Stomach (tissue), 19 donors: Measurements from ENCODE around the gene OR4M2. TPM values are rescaled to one million over a fixed set of nuclear protein-coding genes. Genes with fewer than 3 reads are reported as not detected.
"Not testable (repeated sequence)": the region's sequence is repeated elsewhere in the genome, so short reads cannot be mapped to it uniquely, and the experiment has no call there.

Experiments
- DNase-seq, 2 donors: peaks; one replicate each; pipeline versions ENCODE4 v3.0.0 to v3.0.0-alpha.2; 2013 to 2019
- H3K27ac ChIP-seq, 5 donors: fragments of 200-600 bp in 4 of 5; sonication (generic) in 4 of 5; one replicate each; pipeline ENCODE4 v1.5.1; 2013 to 2019; ENCODE audit warnings: mild to moderate bottlenecking in 1 of 5, moderate library complexity in 1 of 5
- H3K27me3 ChIP-seq, 3 donors: fragments of 200-600 bp; sonication (generic); one replicate each; pipeline ENCODE4 v1.5.1; 2017 to 2019; ENCODE audit warnings: mixed run types in 1 of 3
- H3K36me3 ChIP-seq, 4 donors: fragments of 200-600 bp; sonication (generic); 1 replicate in 3 of 4; 2 replicates in 1 of 4; pipeline ENCODE4 v1.5.1; 2016 to 2019
- H3K4me1 ChIP-seq, 4 donors: fragments of 200-600 bp; sonication (generic); one replicate each; pipeline ENCODE4 v1.5.1; 2016 to 2019
- H3K4me3 ChIP-seq, 4 donors: fragments of 200-600 bp; sonication (generic) in 3 of 4; one replicate each; pipeline ENCODE4 v1.5.1; 2016 to 2019; ENCODE audit warnings: mild to moderate bottlenecking in 1 of 4
- H3K9me3 ChIP-seq, 4 donors: fragments of 200-600 bp; sonication (generic); one replicate each; pipeline ENCODE4 v1.5.1; 2016 to 2019
- WGBS, 5 donors: extraction: QIAGEN DNeasy Blood & Tissue Kit in 3 of 5; methylation state at CpG; one replicate each; pipeline versions ENCODE4 v1.1.5 to v1.1.7; 2013 to 2018; 5-methylcytosine and 5-hydroxymethylcytosine counted together
- intact Hi-C: fragments of 100-400 bp; cut with DNase I; formaldehyde crosslinking; loops from one replicate; pipeline ENCODE4 v1.15.1; 2023; ENCODE audit warnings: low total_unique reads
- long read RNA-seq, 10 donors: transcript quantifications; one replicate each; lab custom pipeline, GENCODE V29; 2026
- polyA plus RNA-seq, 3 donors: library from polyadenylated mRNA; stranded (reverse); fragments of 200-250 nt; gene quantifications; one replicate each; pipeline ENCODE4 v1.2.3, GENCODE V29; 2013
- total RNA-seq, 5 donors: library from RNA; depleted of rRNA; stranded (reverse); fragments of >200 nt; gene quantifications; one replicate each; pipeline versions ENCODE4 v1.1.0 to v1.2.3, GENCODE V29; 2014 to 2016
- donor health status: healthy with polysubstance abuse.
- donor health status: Bipolar disorder and iron deficiency.
- donor health status: healthy.

OR4M2 gene
- total RNA-seq, result not detected
- not detected for polyA plus RNA-seq
- long read RNA-seq, donor 1, result 0 reads
- long read RNA-seq, donor 2, result 0 reads
- long read RNA-seq, donor 3, result 0 reads
- long read RNA-seq, donor 4, result 0 reads
- long read RNA-seq, donor 5, result 0 reads
- long read RNA-seq, donor 6, result 0 reads
- long read RNA-seq, donor 7, result 0 reads
- long read RNA-seq, donor 8, result 0 reads
- long read RNA-seq, donor 9, result 0 reads
- long read RNA-seq, donor 10, result 0 reads

GRCh38 chr15:22080227-22080626 lies at the start of gene OR4M2:
TSS of gene OR4M2 (plus strand) at chr15:22080527. CDS start at chr15:22080625, 98 bp downstream.
- H3K27ac ChIP-seq, intact Hi-C loops, H3K9me3 ChIP-seq, H3K36me3 ChIP-seq, H3K4me1 ChIP-seq, H3K27me3 ChIP-seq, H3K4me3 ChIP-seq, DNase-seq: not testable (repeated sequence)
- no CpG with 5 or more reads among the region's 2 CpGs for WGBS, 5 donors

GRCh38 chr15:22069267-22069666 lies 11.1 kb upstream of the OR4M2 start:
- DNase-seq, H3K4me1 ChIP-seq, H3K9me3 ChIP-seq, H3K36me3 ChIP-seq, H3K4me3 ChIP-seq, intact Hi-C loops, H3K27ac ChIP-seq, H3K27me3 ChIP-seq: not testable (repeated sequence)

GRCh38 chr15:22081386-22081785 lies 1.1 kb downstream of the OR4M2 start:
- H3K4me1 ChIP-seq, H3K27ac ChIP-seq, DNase-seq, H3K36me3 ChIP-seq, H3K4me3 ChIP-seq, intact Hi-C loops, H3K27me3 ChIP-seq, H3K9me3 ChIP-seq: not testable (repeated sequence)
- WGBS, 5 donors, result no CpG with 5 or more reads among the region's 3 CpGs

GRCh38 chr15:22098616-22099253 lies 18.4 kb downstream of the OR4M2 start:
- intact Hi-C loops, H3K4me3 ChIP-seq, H3K27me3 ChIP-seq, H3K27ac ChIP-seq, H3K36me3 ChIP-seq, H3K4me1 ChIP-seq, H3K9me3 ChIP-seq, DNase-seq: not testable (repeated sequence)
- 60 to 64% methylated on average over 1 to 3 of the region's 16 CpGs; no CpG with 5 or more reads in 3 of the 5 donors for WGBS, 5 donors

GRCh38 chr15:22099289-22099891 lies 19.1 kb downstream of the OR4M2 start:
- H3K4me1 ChIP-seq, H3K9me3 ChIP-seq, DNase-seq, H3K27ac ChIP-seq, H3K36me3 ChIP-seq, intact Hi-C loops, H3K27me3 ChIP-seq, H3K4me3 ChIP-seq: not testable (repeated sequence)
- no CpG with 5 or more reads among the region's 17 CpGs for WGBS, 5 donors

GRCh38 chr15:22122033-22122432 lies 41.7 kb downstream of the OR4M2 start:
- WGBS, 5 donors, result 52 to 79% (median 64%) methylated on average over 4 to 5 of the region's 5 CpGs
- intact Hi-C loops, DNase-seq, H3K4me1 ChIP-seq, H3K4me3 ChIP-seq, H3K27ac ChIP-seq, H3K27me3 ChIP-seq, H3K9me3 ChIP-seq, H3K36me3 ChIP-seq: not testable (repeated sequence)

Other genes with a start within 250 kb of the OR4M2 start
- not detected for gene POTEB, start 202.8 kb upstream of the OR4M2 start, total RNA-seq
- not detected for gene POTEB, start 202.8 kb upstream of the OR4M2 start, polyA plus RNA-seq